ENCODE results near the gene FATE1.

GRCh38 chrX:151736685-151737084, 20.9 kb downstream of the FATE1 start:
- no peak for TF ChIP-seq POLR2A (IDR thresholded peaks at IDR 0.05)
- no peak for TF ChIP-seq POLR2AphosphoS5 (IDR thresholded peaks at IDR 0.05)

All from spleen (tissue), 3 donors.